NCI-H748 treated with DMSO at 0.1 percent for 48 hours (cell line): ENCODE measurements around the gene CLTA.
"Not testable (repeated sequence)": the region's sequence is repeated elsewhere in the genome, so short reads cannot be mapped to it uniquely, and the experiment has no call there.

Experiments used
- DNase-seq: peaks from one replicate; lab custom pipeline; 2025; lab: John Stamatoyannopoulos, UW

CLTA gene

GRCh38 chr9:36158917-36159316, 31.8 kb upstream of the CLTA start:
- no peak for DNase-seq

- not testable (repeated sequence) for DNase-seq
These were observed 31.2 kb upstream of the CLTA start for GRCh38 chr9:36159509-36159908.

DNA sequence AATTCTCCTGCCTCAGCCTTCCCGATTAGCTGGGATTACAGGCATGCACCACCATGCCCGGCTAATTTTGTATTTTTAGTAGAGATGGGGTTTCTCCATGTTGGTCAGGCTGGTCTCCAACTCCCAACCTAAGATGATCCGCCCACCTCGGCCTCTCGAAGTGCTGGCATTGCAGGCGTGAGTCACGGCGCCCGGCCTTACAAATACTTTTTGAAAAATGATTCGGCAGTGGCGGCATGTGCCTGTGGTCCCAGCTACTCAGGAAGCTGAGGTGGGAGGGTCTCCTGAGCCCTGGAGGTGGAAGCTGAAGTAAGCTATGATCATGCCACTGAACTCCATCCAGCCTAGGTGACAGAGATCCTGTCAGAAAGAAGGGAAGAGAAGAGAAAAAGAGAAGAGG, 30.6 kb upstream of the CLTA start:
- not testable (repeated sequence) for DNase-seq

GRCh38 chr9:36161187-36161586, 29.5 kb upstream of the CLTA start:
- no peak for DNase-seq

DNA sequence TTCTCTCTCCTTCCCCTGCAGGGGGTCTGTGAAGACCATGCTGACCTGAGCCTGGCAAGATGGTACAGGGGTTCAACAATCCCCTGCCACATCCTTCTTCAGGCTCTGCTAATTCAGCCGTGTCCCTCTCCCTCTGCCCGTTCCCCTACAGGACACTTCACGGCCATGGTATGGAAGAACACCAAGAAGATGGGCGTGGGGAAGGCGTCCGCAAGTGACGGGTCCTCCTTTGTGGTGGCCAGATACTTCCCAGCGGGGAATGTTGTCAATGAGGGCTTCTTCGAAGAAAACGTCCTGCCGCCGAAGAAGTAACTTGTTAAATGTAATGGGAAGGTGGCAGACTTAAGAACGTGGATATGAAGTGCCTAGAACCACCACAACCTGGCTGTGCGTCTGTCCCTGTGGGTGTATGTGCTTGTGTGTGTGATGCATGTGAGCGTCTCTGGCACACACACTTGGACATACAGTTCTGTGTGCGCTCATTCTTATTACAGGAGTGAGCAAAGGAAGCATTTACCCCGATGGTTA, 28.4 kb upstream of the CLTA start:
- no peak for DNase-seq

DNA sequence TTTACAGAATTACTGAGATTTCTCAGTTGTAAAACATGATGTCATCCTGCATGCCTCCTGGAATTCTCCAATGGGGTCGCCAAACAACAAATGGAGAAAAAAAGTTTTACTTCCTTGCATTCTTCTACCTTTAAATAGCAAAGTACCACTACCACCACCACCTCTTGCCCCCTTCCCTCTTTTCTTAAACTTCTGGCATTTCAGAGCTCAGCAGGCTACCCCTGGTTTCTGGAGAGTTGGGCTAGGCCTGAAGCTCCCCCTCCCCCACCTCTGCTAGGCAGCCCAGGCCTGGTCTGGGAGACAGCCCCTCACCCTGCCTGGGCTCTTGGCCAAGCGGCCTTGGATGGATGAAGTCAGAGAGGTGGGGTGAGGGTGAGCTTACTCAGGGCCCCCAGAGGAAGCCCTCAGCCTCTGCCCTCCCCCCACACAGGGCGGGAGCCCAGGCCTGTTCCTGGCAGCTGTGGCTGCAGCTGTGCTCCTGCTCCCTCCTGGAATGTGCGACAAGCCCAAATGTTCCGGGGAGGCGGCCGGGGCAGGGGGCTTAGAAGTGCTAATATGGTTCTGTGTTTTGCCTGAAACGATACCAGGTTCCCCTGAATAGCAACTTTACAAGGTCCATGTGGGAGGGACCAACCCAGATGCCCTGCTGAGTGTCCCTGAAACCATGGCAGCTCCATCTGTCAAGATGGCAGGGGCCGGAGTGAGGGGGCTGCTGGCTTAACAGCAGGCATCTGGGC, 27.5 kb upstream of the CLTA start:
- DNase-seq, result no peak

DNA sequence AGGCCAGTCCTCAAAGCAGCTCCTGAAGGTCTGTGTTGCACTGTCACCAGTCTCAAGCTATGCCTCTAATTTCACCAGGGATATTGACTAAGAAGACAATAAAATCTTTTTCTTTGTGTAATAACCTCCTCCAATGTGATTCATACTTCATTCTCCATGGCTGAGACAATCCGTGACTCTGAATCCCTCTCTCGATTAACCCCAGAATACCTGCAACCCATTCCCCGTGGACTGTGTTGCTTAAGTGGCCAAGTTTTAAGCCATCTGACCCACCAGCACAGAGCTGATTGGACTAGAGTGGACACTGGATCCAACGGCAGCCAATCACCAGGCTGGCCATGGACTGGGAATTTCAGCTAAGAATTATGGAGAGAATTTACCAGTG, 26.9 kb upstream of the CLTA start:
- no peak for DNase-seq

- no peak for DNase-seq
These were observed 26.3 kb upstream of the CLTA start for GRCh38 chr9:36164372-36164771.

GRCh38 chr9:36164989-36165388, 25.7 kb upstream of the CLTA start:
- no peak for DNase-seq

DNA sequence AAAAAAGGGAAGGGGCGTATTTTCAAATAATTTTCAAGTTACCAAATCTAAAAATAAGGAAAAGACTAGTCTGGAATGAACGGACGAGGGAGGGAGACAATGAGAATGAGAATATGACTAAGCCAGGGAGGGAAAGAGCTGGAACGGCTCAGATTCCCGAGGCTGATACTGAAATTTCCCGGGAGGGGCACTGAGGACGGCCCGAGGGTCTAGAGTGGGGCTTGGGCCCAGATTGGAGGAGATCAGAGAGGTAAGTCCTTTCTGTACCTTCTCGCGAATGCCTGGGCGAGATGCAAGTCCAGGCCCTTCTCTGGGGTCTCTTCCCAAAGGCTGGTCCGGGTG, 24.9 kb upstream of the CLTA start:
- no peak for DNase-seq

GRCh38 chr9:36166168-36166927, 24.4 kb upstream of the CLTA start:
- peak; percentile 67 for DNase-seq

- no peak for DNase-seq
These were observed 21.6 kb upstream of the CLTA start, which contains the start of gene CCIN for GRCh38 chr9:36169166-36169565. Gene CCIN (plus strand): TSS chr9:36169388. CDS start chr9:36169503, 115 bp downstream.

DNA sequence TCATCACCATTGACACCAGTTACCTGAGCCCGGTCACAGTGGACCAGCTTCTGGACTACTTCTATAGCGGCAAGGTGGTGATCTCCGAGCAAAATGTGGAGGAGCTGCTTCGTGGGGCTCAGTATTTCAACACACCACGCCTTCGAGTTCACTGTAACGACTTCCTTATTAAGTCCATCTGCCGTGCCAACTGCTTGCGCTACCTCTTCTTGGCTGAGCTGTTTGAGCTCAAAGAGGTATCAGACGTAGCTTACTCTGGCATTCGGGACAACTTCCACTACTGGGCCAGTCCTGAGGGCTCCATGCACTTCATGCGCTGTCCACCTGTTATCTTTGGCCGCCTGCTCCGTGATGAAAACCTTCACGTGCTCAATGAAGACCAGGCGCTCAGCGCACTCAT, 21.0 kb upstream of the CLTA start:
- DNase-seq, result no peak

DNA sequence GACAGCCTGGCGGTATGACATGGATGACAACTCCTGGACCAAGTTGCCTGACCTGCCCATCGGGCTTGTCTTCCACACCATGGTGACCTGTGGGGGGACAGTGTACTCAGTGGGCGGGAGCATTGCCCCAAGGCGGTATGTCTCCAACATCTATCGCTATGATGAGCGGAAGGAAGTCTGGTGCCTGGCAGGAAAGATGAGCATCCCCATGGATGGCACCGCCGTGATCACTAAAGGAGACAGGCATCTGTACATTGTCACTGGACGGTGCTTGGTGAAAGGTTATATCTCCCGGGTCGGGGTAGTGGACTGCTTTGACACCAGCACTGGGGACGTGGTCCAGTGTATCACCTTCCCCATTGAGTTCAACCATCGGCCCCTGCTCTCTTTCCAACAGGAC, 20.2 kb upstream of the CLTA start:
- DNase-seq, result no peak

GRCh38 chr9:36173861-36174260, 16.9 kb upstream of the CLTA start:
- DNase-seq, result no peak

DNA sequence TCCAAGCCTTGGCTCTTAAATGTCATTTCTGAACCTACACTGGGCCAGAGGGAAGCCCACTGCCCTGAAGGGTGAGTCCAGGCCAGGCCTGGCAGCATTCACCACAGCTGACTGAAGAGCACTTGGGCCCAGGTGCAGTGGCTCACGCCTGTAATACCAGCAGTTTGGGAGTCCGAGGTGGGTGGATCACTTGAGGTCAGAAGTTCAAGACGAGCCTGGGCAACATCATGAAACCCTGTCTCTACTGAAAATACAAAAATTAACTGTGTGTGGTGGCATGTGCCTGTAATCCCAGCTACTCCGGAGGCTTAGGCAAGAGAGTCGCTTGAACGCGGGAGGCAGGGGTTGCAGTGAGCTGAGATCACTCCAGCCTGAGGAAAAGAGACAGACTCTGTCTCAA, 16.4 kb upstream of the CLTA start:
- DNase-seq, result no peak

- DNase-seq, result no peak
These were observed 16.0 kb upstream of the CLTA start for GRCh38 chr9:36174731-36175130.

GRCh38 chr9:36175209-36175608, 15.5 kb upstream of the CLTA start:
- DNase-seq, result not testable (repeated sequence)

- DNase-seq, result not testable (repeated sequence)
These were observed 14.2 kb upstream of the CLTA start for GRCh38 chr9:36176496-36176895.

DNA sequence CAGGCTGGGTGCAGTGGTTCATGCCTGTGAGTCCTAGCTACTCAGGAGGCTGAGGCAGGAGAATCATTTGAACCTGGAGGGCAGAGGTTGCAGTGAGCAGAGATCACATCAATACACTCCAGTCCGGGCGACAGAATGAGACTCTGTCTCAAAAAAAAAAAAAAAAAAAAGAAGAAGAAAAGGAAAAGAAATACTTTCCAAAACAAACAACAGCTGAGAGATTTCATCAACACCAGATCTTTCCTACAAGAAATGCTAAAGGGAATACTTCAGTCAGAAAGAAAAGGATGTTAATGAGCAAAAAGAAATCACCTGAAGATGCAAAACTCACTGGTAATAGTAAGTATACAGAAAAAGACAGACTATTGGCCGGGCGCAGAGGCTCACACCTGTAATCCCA, 13.2 kb upstream of the CLTA start:
- no peak for DNase-seq

DNA sequence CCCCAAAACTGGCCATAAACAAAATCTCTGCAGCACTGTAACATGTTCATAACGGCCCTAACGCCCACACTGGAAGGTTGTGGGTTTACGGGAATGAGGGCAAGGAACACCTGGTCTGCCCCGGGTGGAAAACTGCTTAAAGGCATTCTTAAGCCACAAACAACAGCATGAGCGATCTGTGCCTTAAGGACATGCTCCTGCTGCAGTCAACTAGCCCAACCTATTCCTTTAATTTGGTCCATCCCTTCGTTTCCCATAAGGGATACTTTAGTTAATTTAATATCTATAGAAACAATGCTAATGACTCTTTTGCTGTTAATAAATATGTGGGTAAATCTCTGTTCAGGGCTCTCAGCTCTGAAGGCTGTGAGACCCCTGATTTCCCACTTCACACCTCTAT, 10.5 kb upstream of the CLTA start:
- not testable (repeated sequence) for DNase-seq

DNA sequence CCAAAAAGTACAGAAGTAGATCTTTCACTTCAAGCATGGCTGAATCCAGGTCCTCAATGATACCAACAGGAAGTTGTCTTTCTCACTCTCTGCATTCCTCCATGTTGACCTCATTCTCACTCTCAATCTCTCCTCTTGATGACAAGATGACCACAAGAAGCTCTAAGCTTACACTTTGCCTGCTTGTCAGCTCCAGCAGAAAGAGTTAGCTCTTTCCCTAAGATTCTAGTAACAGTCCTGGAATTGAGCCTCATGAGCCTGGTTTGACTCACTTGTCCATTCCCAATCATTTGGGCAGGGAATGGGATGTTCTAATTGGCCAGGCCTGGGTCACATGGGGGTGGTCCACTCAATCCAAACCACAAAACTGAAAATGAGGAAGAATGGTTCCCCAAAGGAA, 3.3 kb upstream of the CLTA start:
- DNase-seq, result no peak

DNA sequence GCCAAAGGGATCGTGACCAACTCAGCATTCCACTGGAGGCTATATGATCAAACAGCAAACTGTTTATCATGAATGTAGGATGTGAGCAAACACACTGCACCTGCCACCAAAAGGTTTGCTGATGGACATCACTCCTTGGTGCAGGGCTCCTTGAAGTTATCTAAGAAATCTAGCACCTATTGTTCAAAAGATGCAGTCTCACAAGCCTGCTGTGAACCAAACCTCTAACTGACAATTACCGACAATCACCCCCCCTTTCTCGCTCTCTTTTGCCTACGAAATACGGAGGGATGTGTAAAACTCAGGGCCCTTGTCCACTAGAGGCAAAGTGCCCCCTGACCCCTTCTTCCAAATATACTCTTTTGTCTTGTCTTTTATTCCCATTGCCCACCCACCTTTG, 2.5 kb upstream of the CLTA start:
- DNase-seq, result no peak
